ENCODE data around the gene PCDHGC4. TPM values are rescaled to one million over a fixed set of nuclear protein-coding genes. Genes with fewer than 3 reads are reported as not detected.

The PCDHGC4 gene
- total RNA-seq, 1 donor from 2014 or later, result 1.1 TPM

DNA sequence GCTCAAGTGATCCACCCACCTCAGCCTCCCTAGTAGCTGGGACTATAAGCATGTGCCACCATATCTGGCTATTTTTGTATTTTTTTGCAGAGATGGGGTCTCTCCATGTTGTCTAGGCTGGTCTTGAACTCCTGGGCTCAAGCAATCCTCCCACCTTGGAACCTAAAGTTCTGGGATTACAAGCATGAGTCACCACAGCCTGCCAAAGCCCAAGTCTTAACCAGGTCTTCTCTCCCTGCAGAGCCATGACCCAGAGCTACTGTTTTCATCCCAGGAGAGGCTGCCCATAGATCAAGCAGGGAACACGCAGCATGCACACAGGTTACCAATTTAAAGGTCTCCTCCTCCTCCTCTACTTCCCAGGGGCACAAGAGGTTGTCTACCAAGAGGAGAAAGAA lies 33.8 kb downstream of the PCDHGC4 start:
- no peak for DNase-seq (ENCODE audit: low read depth)
- H3K4me3 ChIP-seq (ENCODE audit: low read depth, low read length), result no peak overlapping the region
- no peaks in the 10 kb centered on the region for H3K27me3 ChIP-seq (ENCODE audit: control insufficient read depth, insufficient read depth, low read length)
- no peaks in the 10 kb centered on the region for H3K36me3 ChIP-seq (ENCODE audit: control insufficient read depth, insufficient read depth, low read length)
- TF ChIP-seq, protein P1, sequence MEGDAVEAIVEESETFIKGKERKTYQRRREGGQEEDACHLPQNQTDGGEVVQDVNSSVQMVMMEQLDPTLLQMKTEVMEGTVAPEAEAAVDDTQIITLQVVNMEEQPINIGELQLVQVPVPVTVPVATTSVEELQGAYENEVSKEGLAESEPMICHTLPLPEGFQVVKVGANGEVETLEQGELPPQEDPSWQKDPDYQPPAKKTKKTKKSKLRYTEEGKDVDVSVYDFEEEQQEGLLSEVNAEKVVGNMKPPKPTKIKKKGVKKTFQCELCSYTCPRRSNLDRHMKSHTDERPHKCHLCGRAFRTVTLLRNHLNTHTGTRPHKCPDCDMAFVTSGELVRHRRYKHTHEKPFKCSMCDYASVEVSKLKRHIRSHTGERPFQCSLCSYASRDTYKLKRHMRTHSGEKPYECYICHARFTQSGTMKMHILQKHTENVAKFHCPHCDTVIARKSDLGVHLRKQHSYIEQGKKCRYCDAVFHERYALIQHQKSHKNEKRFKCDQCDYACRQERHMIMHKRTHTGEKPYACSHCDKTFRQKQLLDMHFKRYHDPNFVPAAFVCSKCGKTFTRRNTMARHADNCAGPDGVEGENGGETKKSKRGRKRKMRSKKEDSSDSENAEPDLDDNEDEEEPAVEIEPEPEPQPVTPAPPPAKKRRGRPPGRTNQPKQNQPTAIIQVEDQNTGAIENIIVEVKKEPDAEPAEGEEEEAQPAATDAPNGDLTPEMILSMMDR (IDR thresholded peaks at IDR 0.05; ENCODE audit: insufficient read depth, low read length, poor library complexity, severe bottlenecking), result no peak

DNA sequence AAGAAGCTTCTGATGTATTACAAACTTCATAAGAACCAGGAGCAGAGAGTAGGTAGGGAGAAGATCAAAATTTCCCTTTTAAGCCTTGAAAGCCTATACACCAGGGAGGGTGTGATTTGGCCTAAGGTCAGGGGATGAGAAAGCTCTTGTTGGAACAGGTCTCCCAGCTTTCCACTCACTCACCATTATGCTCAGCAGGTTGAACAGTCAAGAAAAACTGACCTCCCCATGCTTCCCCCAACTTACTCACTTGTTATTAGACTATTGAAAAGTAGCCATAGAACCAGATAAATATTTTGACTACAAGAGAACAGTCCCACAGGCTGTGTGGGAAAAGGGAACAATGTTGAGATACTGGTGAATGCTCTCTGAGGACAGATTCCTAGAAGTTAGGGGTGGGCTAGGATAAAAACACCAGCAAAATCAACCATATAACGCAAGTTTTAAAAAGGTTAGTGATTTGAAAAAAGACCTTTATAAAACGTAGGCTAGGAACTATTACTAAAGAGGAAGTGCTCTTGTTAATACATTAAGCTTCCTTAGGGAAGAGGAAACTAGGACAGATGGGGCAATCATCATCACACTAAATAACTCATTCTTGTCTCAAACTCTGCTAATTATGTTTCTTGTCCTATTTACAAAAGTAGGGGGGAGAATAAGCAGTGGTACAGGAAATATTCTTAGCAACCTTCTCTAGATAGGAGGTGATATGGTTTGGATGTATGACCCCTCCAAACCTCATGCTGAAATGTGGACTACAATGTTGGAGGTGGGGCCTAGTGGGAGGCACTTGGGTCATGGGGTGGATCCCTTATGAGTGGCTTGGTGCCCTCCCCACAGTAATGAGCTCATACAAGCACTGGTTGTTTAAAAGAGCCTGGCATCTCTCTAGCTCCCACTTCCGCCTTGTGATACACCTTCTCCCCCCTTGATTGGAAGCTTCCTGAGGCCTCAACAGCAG lies 35.1 kb downstream of the PCDHGC4 start:
- Histone ChIP-seq H3K4me3 (ENCODE audit: low read depth, low read length) (no peak overlapping the region), H3K27me3 (ENCODE audit: control insufficient read depth, insufficient read depth, low read length) (no peaks in the 10 kb centered on the region), H3K36me3 (ENCODE audit: control insufficient read depth, insufficient read depth, low read length) (no peaks in the 10 kb centered on the region)
- no peak for DNase-seq (ENCODE audit: low read depth)
- TF ChIP-seq, protein P1 (IDR thresholded peaks at IDR 0.05; ENCODE audit: insufficient read depth, low read length, poor library complexity, severe bottlenecking), result no peak

DNA sequence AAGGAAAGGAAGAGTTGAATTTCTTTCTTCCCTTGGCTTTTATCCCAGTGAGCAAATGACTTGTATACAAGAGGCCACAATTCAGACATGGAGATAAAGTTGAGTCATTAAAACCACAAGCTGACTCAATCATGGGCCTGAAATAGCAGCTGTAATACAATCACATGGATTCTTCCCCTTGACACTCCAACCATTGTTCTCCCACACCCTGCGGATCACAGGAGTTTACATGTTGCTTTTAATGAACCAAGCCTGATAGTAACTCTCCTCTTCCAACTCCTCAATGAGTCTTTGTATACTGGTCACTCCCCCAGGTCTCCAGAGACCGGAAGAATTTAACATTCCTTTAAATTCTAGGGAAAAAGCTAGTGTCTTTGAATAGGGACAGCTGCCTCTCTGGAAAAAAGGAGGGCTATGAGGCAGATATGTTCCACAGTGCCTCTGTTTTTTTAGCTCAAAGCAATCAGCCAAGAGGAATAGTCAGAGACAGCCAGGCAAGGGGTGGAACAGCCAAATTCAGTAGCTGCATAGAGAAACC lies 36.5 kb downstream of the PCDHGC4 start:
- TF ChIP-seq, protein P1 (IDR thresholded peaks at IDR 0.05; ENCODE audit: insufficient read depth, low read length, poor library complexity, severe bottlenecking), result no peak
- H3K27me3 ChIP-seq (ENCODE audit: control insufficient read depth, insufficient read depth, low read length), result no peaks in the 10 kb centered on the region
- H3K36me3 ChIP-seq (ENCODE audit: control insufficient read depth, insufficient read depth, low read length), result no peaks in the 10 kb centered on the region
- no peak overlapping the region for H3K4me3 ChIP-seq (ENCODE audit: low read depth, low read length)
- DNase-seq (ENCODE audit: low read depth), result peak; percentile 99

DNA sequence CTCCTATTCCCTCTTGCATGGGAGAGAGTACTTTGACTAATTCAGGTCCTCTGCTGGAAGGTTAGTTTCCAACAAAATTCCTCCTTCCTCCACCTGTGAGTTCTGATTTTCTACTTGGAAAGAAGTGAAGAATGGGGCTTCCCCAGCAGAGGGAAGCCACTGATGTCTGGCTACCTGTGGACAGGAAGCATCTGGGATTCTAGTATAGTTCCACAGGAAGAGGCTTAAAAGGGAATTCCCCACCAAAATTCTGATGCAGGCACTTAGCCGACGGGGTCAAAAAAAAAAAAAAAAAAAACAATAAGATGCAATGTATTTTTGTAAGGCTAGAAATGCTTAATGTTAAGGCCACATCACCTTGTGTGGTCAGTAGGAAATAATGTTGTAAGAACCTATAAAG lies 37.5 kb downstream of the PCDHGC4 start:
- Histone ChIP-seq H3K4me3 (ENCODE audit: low read depth, low read length) (no peak overlapping the region), H3K36me3 (ENCODE audit: control insufficient read depth, insufficient read depth, low read length) (no peaks in the 10 kb centered on the region), H3K27me3 (ENCODE audit: control insufficient read depth, insufficient read depth, low read length) (no peaks in the 10 kb centered on the region)
- TF ChIP-seq, protein P1 (IDR thresholded peaks at IDR 0.05; ENCODE audit: insufficient read depth, low read length, poor library complexity, severe bottlenecking), result no peak
- DNase-seq (ENCODE audit: low read depth), result no peak

DNA sequence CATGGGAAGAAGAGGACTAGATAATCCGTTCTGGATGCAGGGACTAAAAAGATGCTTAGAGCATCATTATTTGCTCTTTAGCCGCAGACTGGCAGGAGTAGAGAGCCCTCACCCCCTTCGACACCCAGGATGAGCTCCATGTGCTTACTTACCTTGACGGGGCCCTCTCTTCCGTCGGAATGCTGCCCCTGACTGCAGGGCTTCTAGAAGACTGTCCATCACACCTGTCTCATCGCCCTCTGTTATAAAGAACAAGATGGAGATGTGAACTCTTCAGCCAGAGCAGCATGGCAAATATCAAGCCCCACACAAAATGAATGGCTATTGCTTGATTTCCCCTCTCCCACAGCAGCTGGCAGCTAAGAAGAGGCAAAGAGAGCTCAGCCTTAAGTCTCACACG lies 39.2 kb downstream of the PCDHGC4 start:
- TF ChIP-seq, protein P1 (IDR thresholded peaks at IDR 0.05; ENCODE audit: insufficient read depth, low read length, poor library complexity, severe bottlenecking), result no peak
- no peak overlapping the region for H3K4me3 ChIP-seq (ENCODE audit: low read depth, low read length)
- H3K36me3 ChIP-seq (ENCODE audit: control insufficient read depth, insufficient read depth, low read length), result no peaks in the 10 kb centered on the region

More for the DNA sequence above, 39.2 kb downstream of the PCDHGC4 start:
- no peak for DNase-seq (ENCODE audit: low read depth)
- no peaks in the 10 kb centered on the region for H3K27me3 ChIP-seq (ENCODE audit: control insufficient read depth, insufficient read depth, low read length)

Data from kidney epithelial cell (primary cell).